GM23338 (cell line): ENCODE results near the gene PPP1R9A. TPM values are rescaled to one million over a fixed set of nuclear protein-coding genes. Genes with fewer than 3 reads are reported as not detected.
A peak's percentile ranks its signal among the peaks of the same experiment; 100 is the strongest.

Source experiments
- ATAC-seq: fragments of 200-7000 bp; cut with Tn5 transposase; 3 replicates; pipeline ENCODE4 v1.9.1; 2020
- DNase-seq: peaks from one replicate; pipeline ENCODE4 v3.0.0-alpha.2; 2015; ENCODE audit warnings: low spot score
- H2AFZ ChIP-seq: fragments of 200-600 bp; sonication (generic); 2 replicates; pipeline ENCODE4 v1.8.0; 2016; ENCODE audit warnings: antibody characterized with exemption, mild to moderate bottlenecking, moderate library complexity
- H3F3A ChIP-seq: fragments of 200-600 bp; sonication (generic); replicated peaks from 2 replicates; pipeline ENCODE4 v1.8.0; 2017; ENCODE audit warnings: antibody characterized with exemption, mixed run types, low read depth
- H3K27ac ChIP-seq: fragments of 200-600 bp; sonication (generic); 2 replicates; pipeline ENCODE4 v1.6.1; 2016; ENCODE audit warnings: low read depth
- H3K27me3 ChIP-seq: fragments of 200-600 bp; sonication (generic); 2 replicates; pipeline ENCODE4 v1.8.0; 2016; ENCODE audit warnings: mild to moderate bottlenecking, mixed run types, moderate library complexity; ENCODE audit not compliant: insufficient read depth
- H3K36me3 ChIP-seq: fragments of 200-600 bp; sonication (generic); 2 replicates; pipeline ENCODE4 v1.8.0; 2016; ENCODE audit warnings: mild to moderate bottlenecking; ENCODE audit not compliant: insufficient read depth
- H3K4me1 ChIP-seq: fragments of 200-600 bp; sonication (generic); 2 replicates; pipeline ENCODE4 v1.8.0; 2016; ENCODE audit warnings: mild to moderate bottlenecking, moderate library complexity; ENCODE audit not compliant: insufficient read depth
- H3K4me2 ChIP-seq: fragments of 200-600 bp; sonication (generic); 2 replicates; pipeline ENCODE4 v1.7.1; 2017; ENCODE audit warnings: mixed run types
- H3K4me3 ChIP-seq: fragments of 200-600 bp; sonication (generic); 2 replicates; pipeline ENCODE4 v1.6.1; 2016; ENCODE audit warnings: mixed run types
- H3K79me2 ChIP-seq: fragments of 200-600 bp; sonication (generic); replicated peaks from 2 replicates; pipeline ENCODE4 v1.8.0; 2017; ENCODE audit warnings: mild to moderate bottlenecking; ENCODE audit not compliant: insufficient read depth
- H3K9me2 ChIP-seq: fragments of 200-600 bp; sonication (generic); 2 replicates; pipeline ENCODE4 v1.8.0; 2017; ENCODE audit not compliant: insufficient read depth
- H4K20me1 ChIP-seq: fragments of 200-600 bp; sonication (generic); replicated peaks from 2 replicates; pipeline ENCODE4 v1.8.0; 2017; ENCODE audit warnings: mild to moderate bottlenecking; ENCODE audit not compliant: insufficient read depth
- H3K27ac Mint-ChIP-seq: 2 replicates; pipeline ENCODE4 v1.8.0; 2020; ENCODE audit warnings: inconsistent platforms, mild to moderate bottlenecking, moderate library complexity, mixed read lengths
- H3K27me3 Mint-ChIP-seq: 3 replicates; pipeline ENCODE4 v1.8.0; 2022; ENCODE audit warnings: low read depth, mild to moderate bottlenecking, moderate library complexity, mixed read lengths, inconsistent platforms; ENCODE audit not compliant: insufficient read depth, poor library complexity
- H3K36me3 Mint-ChIP-seq: 3 replicates; pipeline ENCODE4 v1.8.0; 2021; ENCODE audit warnings: low read depth, mild to moderate bottlenecking, inconsistent platforms, moderate library complexity, mixed read lengths
- H3K4me1 Mint-ChIP-seq: 3 replicates; pipeline ENCODE4 v1.8.0; 2020; ENCODE audit warnings: mild to moderate bottlenecking, inconsistent platforms, mixed read lengths
- H3K4me3 Mint-ChIP-seq: 3 replicates; pipeline ENCODE4 v1.8.0; 2021; ENCODE audit warnings: moderate library complexity, mild to moderate bottlenecking, inconsistent platforms, mixed read lengths
- H3K9me3 Mint-ChIP-seq: 3 replicates; pipeline ENCODE4 v1.8.0; 2020; ENCODE audit warnings: moderate library complexity, mild to moderate bottlenecking, inconsistent platforms, mixed read lengths
- CREB1 ChIP-seq: fragments of 250-450 bp; sonication (Bioruptor Pico); IDR thresholded peaks from 2 replicates; pipeline ENCODE4 v1.5.0; 2020; ENCODE audit warnings: low read depth, mild to moderate bottlenecking, moderate library complexity
- CTCF ChIP-seq, 2 experiments: fragments of 200-600 bp in 1 of 2; sonication (generic) in 1 of 2; conservative IDR thresholded peaks; 2 replicates each; pipeline versions ENCODE4 v1.5.1 to v1.6.1; 2016 to 2017; ENCODE audit warnings: antibody characterized with exemption in 2 of 2, low read depth in 2 of 2, mild to moderate bottlenecking in 2 of 2, moderate library complexity in 1 of 2
- ETS1 ChIP-seq: IDR thresholded peaks from 2 replicates; pipeline ENCODE4 v1.6.1; 2016; ENCODE audit warnings: antibody characterized with exemption
- EZH2 ChIP-seq: fragments of 200-600 bp; sonication (generic); IDR thresholded peaks from one replicate; pipeline ENCODE4 v1.8.0; 2017; ENCODE audit warnings: antibody characterized with exemption, mild to moderate bottlenecking, low read depth; ENCODE audit not compliant: unreplicated experiment
- EZH2phosphoT487 ChIP-seq: fragments of 200-600 bp; sonication (generic); IDR thresholded peaks from one replicate; pipeline ENCODE4 v1.8.1; 2018; ENCODE audit warnings: antibody characterized with exemption; ENCODE audit not compliant: unreplicated experiment
- JUNB ChIP-seq: IDR thresholded peaks from one replicate; pipeline ENCODE4 v1.6.1; 2016; ENCODE audit warnings: antibody characterized with exemption; ENCODE audit not compliant: unreplicated experiment
- NANOG ChIP-seq: IDR thresholded peaks from 2 replicates; pipeline ENCODE4 v1.6.1; 2016; ENCODE audit warnings: antibody characterized with exemption, borderline replicate concordance
- POLR2AphosphoS5 ChIP-seq: IDR thresholded peaks from 2 replicates; pipeline ENCODE4 v1.6.1; 2016; ENCODE audit warnings: antibody characterized with exemption, low read depth
- REST ChIP-seq: IDR thresholded peaks from one replicate; pipeline ENCODE4 v1.6.1; 2018; ENCODE audit warnings: antibody characterized with exemption; ENCODE audit not compliant: unreplicated experiment
- STAT1 ChIP-seq: IDR thresholded peaks from one replicate; pipeline ENCODE4 v1.6.1; 2016; ENCODE audit warnings: antibody characterized with exemption; ENCODE audit not compliant: unreplicated experiment
- ZNF114 ChIP-seq: fragments of 250-450 bp; sonication (Bioruptor Pico); IDR thresholded peaks from 2 replicates; pipeline ENCODE4 v1.5.0; 2020; ENCODE audit warnings: mild to moderate bottlenecking, moderate library complexity
- ZNF331 ChIP-seq: fragments of 250-450 bp; sonication (Bioruptor Pico); IDR thresholded peaks from 2 replicates; pipeline ENCODE4 v1.5.0; 2020; ENCODE audit warnings: low read depth, mild to moderate bottlenecking, moderate library complexity
- ZNF462 ChIP-seq: fragments of 250-450 bp; sonication (Bioruptor Pico); IDR thresholded peaks from 2 replicates; pipeline ENCODE4 v1.5.0; 2020; ENCODE audit warnings: mild to moderate bottlenecking, moderate library complexity
- polyA plus RNA-seq: library from polyadenylated mRNA; unstranded; fragments of >200 nt; fragmentation: Nextera tagmentation; extraction: Ambion mirVana; gene quantifications from 2 replicates; pipeline ENCODE4 v1.2.1, GENCODE V29; 2016
- total RNA-seq: library from RNA; depleted of rRNA; stranded (reverse); fragments of >200 nt; shearing (Covaris generic); gene quantifications from 2 replicates; pipeline ENCODE4 v1.2.3, GENCODE V29; 2014

The PPP1R9A gene
- total and polyA plus RNA-seq, 2 experiments from 2014 or later = 10.6 to 31.8 TPM

GRCh38 chr7:94971051-94971867 lies 63.9 kb downstream of the PPP1R9A start:
- Histone ChIP-seq H2AFZ (no peak overlapping the region), H3K4me2 (no peak overlapping the region), H3K9me2 (no peaks in the 10 kb centered on the region), H3K27ac (no peak overlapping the region), H3F3A (no peaks in the 10 kb centered on the region), H3K4me1 (peaks cover 10% of the 10 kb centered on the region), H4K20me1 (no peaks in the 10 kb centered on the region), H3K79me2 (peaks cover 28% of the 10 kb centered on the region), H3K4me3 (no peak overlapping the region), H3K27me3 (no peaks in the 10 kb centered on the region), H3K36me3 (no peaks in the 10 kb centered on the region)
- DNase-seq (no peak), ATAC-seq (no peak)
- 0 out of 2 replicates have a peak overlapping the region, but pooled peaks have one; percentile 11 for H3K27ac Mint-ChIP-seq
- peaks cover 22% of the 10 kb centered on the region for H3K4me1 Mint-ChIP-seq
- no peaks in the 10 kb centered on the region for H3K27me3 Mint-ChIP-seq
- peaks cover under 1% of the 10 kb centered on the region; the same call in 1 of the 3 replicates for H3K36me3 Mint-ChIP-seq
- peaks cover under 1% of the 10 kb centered on the region; the same call in 1 of the 3 replicates for H3K9me3 Mint-ChIP-seq
- no peak overlapping the region for H3K4me3 Mint-ChIP-seq
- TF ChIP-seq CREB1 (CRISPR knock-in tag) = no peak
- TF ChIP-seq JUNB = no peak
- no peak for TF ChIP-seq NANOG
- TF ChIP-seq ETS1 = no peak
- no peak for TF ChIP-seq ZNF462 (CRISPR knock-in tag)
- no peak for TF ChIP-seq EZH2phosphoT487
- TF ChIP-seq STAT1 = no peak
- no peak for TF ChIP-seq ZNF331 (CRISPR knock-in tag)
- no peak for TF ChIP-seq ZNF114 (CRISPR knock-in tag)
- TF ChIP-seq EZH2 = no peak
- no peak for TF ChIP-seq REST
- TF ChIP-seq POLR2AphosphoS5 = no peak
- TF ChIP-seq CTCF (conservative IDR thresholded peaks at IDR 0.05; ENCODE audit: low read depth in 2 of 2) = no peak
